ENCODE results near the gene NAPB.
"Not testable (repeated sequence)": the region's sequence is repeated elsewhere in the genome, so short reads cannot be mapped to it uniquely, and the experiment has no call there.

NAPB gene

DNA sequence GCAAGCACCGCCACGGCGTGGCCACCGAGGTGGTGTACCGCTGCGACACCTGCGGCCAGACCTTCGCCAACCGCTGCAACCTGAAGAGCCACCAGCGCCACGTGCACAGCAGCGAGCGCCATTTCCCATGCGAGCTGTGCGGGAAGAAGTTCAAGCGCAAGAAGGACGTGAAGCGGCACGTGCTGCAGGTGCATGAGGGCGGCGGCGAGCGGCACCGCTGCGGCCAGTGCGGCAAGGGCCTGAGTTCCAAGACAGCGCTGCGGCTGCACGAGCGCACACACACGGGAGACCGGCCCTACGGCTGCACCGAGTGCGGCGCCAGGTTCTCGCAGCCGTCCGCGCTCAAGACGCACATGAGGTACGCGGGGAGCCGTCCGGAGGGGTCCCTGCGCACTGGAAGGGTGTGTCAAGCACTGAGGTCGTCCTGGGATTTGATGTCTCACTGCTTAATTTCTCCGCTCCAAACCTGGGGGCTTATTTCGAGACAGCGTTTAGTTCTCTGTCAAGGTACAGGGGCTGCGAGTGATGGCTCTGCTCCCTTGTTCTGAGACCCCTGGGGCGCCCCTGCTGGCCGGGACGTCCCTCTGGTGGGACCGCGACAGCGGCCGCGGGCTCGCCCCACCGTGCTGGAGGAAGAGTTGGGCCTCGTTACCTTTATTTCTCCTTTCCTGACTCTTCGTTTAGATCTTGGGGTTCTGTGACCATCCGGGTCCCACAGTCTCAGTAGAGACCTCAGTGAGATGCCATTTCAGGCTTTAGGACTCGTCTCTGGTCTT lies 55.7 kb downstream of the NAPB start:
- no peak for DNase-seq

GRCh38 chr20:23363257-23363649 lies 58.0 kb downstream of the NAPB start:
- DNase-seq: no peak

- DNase-seq: peak in 1 of 2 experiments; percentile 63
These were observed 58.7 kb downstream of the NAPB start for GRCh38 chr20:23362392-23363256.

DNA sequence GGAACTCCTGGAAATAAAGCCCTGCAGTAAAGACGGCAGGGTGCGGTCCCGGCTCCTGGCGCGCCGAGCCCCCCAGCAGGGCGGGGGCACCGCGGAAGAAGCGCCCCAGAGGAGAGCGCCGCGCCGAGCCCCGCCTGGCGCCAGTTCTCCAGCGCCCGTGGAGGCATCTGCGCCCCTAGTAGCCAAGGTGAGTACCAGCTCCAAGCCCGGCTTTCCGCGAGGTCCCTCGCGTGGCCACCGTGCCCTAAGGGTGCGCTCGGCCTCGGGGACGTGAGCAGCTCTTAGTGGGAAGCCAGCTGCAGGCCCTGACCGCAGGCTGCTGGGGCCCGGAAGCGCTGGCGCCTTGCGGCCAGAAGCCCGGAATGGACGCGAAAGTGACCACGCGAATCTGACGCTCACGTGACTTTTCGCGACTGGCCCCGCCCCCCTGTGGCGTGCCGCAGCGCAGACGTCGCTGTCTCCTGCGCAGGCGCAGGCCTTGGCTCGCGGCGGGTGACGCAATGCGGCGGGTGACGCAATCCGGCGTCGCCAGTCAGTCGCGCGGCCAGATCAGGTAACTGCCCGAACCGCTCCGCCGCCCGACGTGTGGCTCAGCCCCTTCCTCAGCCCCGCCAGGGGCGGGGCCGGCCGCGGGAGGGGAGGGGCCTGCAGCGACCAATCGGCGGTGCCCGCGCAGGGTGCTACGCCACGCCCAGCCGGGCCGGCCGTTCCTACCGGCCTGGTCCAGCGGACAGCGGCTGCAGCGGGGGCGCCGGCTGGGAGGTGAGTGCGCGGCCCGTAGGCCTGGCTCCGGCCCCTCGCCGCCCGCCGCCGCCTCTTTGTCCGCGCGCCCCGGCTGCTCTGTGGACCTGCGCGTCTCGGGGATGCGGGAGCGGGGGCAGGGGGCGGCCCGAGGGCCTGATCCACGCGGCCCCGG lies 59.6 kb downstream of the NAPB start, which contains the start of gene GZF1:
Gene GZF1, plus strand, starts transcription at position 707 of the 916 bp plus-strand sequence. CDS start 2,202 bp downstream, outside the sequence.
- DNase-seq: peak; percentile 97 to 99

GRCh38 chr20:23361119-23361475 lies 60.2 kb downstream of the NAPB start:
- no peak for DNase-seq

- no peak for DNase-seq
These were observed 60.8 kb downstream of the NAPB start for GRCh38 chr20:23360531-23360930.

DNA sequence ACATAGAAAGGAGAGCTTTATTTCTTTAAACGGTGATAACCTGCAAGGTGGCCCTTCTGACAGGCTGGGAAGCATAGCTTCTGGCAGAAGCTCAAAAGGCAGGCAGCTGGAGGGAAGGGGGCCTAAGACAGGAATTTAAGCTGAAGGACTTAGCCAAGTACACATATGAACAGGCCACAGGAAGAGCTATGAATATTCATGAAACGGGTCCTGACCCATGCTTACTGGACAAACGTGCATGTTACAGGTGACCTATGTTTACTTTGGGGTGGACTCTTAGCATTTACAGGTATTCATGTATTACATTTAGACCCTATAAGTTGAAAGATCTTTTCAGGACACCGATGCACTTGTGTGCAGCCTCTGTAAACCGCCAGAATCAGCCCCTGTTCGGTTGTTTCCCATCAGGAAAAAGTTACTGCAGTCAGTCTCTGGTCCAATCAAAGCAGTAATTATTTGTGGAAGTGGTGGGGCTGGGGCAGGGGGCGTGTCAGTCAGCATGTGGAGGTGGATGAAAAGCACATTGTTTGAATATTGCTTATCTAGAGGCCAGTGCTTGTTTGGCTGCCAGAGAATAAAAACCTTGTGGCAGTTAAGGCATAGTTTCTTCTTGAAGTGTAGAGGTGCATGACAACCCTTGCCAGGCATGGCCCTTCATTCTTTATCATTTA lies 62.2 kb downstream of the NAPB start:
- DNase-seq: no peak

- DNase-seq: no peak
These were observed 62.8 kb downstream of the NAPB start for GRCh38 chr20:23358563-23358906.

- peak; percentile 99 to 100 for DNase-seq
These were observed 63.3 kb downstream of the NAPB start for GRCh38 chr20:23357767-23358562.

DNA sequence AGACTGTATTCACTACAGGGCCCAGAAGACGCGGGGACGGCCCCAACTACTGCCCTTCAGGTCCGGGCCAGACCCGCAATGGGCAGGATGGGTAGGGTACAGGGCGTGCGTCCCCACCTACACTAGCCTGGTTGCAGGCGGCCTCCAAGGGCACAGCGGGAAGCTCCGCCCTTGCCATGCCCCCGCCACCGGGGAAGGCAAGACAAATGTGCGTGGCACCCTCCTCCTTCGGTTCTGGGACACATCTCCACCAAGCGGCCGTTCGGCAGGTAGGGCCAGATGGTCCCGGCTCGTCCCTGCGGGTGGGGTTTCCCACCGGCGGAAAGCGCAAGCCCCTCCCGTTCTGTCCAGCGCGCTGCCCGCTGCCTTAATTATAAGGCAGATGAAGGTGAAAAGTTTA lies 65.1 kb downstream of the NAPB start:
- DNase-seq: peak; percentile 23 to 84

DNA sequence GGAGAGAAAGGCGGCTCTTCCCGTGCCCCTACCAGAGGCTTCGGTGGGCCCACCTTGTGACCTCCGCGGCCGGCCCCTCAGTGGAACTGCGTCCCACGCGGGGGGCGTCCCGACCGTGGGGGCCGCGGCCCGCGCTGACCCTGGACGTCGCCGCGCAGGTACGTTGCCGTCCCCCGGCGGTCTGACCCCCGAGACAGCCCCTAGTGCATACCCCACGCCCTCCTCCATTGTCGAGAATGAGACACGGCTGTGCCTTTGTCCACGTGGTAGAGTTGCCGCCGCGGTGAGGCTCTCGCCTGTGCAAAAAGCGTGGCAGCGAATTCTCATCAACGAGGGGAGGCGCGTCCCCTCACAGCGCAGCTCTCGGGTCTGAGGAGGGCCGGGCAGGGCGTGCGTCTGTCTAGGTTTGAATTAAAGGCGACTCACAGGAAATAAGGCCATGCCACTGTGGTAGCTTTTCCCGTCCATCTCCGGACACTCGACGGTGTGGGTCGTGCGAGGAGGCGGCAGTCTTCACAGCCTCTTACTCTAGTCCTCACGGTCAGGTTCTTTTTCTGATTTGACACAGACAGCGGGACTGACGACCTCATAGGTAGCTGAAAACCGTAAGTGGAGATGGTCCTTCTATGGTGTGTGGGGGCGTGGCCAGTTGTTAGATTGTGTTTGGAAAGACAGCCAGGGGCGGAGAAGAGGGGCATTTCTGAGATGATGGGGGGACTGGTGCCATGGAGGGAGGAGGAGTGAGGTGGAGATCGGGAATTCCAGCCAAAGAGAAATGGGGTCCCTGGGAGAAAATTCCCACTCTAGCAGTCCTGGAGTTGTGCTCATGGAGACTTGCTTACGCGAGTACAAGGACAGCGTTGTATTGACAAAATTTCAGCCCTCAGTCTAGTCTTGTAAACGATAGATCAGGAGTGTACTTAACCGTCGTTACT lies 70.1 kb downstream of the NAPB start:
- peak in 1 of 2 experiments; percentile 58 for DNase-seq

DNA sequence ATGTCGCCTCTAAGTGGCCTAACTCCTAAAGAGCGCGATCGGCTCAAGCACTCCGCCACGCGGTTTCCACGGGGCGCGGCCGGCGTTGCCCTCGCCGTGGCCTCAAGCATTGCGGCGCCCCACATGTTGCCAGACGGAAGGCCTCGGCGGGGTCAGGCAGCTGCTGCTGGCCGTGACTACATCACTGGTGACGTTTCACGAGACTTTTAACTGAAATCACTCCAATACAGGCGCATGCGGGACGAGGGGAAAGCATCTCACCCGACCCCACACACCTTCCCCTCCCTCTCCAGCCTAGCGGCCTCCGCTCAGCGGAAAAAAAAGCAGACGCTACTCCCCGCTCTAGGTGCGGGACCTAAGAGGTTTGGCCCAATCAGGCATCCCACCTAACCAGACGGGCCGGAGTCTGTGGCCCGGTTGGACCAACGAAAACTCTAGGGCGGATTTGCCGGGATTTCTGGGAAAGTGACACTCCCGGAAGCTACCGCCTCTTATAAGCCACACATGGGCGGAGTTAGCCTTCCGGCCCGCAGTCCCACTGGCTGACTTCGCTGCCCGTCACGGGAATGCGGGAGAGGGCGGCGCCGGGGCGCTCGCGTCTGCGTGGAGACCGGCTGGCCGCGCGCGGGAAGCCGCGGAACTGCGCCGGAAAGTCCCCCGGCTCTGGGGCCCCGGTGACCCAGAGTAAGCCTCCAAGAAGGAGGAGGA lies 70.9 kb downstream of the NAPB start, which contains the start of gene NXT1:
Gene NXT1, plus strand, starts transcription at position 596 of the 708 bp plus-strand sequence. CDS start 3,251 bp downstream, outside the sequence.
- DNase-seq: peak; percentile 98 to 100

GRCh38 chr20:23349338-23350195 lies 71.7 kb downstream of the NAPB start:
- peak; percentile 29 to 83 for DNase-seq

- DNase-seq: not testable (repeated sequence)
These were observed 72.8 kb downstream of the NAPB start for GRCh38 chr20:23348510-23348909.

GRCh38 chr20:23347791-23348190 lies 73.5 kb downstream of the NAPB start:
- no peak for DNase-seq

DNA sequence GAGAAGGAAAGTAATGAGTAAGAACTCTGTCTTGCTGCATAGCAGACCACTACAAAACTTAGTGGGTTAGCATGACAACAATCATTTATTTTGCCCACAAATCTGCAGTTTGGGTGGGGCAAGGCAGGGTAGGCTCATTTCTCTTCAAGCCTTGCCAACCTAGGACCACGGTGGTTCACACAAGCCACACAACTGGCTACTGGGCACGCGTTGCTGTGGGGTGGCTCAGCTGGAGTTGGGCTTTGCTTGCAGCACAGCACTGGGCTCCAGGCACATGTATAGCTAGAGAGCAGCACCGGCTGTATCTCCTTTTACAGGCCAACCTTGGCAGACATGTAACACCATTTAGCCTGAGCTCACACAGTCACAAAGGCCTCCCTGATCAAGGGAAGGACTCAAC lies 75.3 kb downstream of the NAPB start:
- no peak for DNase-seq

- no peak for DNase-seq
These were observed 77.0 kb downstream of the NAPB start for GRCh38 chr20:23344336-23344735.

DNA sequence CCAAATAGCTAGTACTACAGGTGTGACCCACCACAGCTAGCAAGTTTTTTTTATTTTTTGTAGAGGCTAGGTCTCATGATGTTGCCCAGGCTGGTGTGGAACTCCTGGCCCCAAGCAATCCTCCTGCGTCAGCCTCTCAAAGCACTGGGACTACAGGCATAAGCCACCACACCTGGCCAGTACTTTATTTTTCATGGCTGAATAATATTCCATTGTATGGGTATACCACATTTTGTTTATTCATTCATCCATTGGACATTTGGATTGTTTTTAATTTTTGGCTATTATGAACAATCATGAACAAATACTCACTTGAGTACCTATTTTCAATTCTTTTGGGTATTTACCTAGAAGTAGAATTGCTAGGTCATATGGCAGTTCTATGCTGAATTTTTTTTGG lies 77.7 kb downstream of the NAPB start:
- no peak for DNase-seq

DNA sequence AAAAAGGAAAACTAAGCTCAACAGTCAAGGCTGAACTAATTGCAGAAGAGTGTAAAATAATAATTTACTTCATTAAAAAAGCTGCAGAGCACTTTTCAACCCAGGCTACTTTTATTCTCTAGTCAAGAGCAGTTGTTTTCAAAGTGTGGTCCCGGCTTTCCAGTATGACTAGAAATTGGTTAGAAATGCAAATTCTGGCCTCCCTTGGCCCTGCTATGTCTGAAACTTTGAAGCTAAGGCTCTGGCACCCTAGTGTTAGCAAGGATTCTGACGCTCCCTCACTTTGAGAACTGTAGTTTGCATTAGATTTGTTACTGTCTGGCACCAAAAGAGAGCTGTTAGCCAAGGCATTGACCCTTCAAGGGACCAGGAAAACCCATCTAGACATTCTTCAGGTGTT lies 80.2 kb downstream of the NAPB start:
- no peak for DNase-seq

All from NCI-H524 (cell line).